Inflammatory macrophage treated with lipopolysaccharide for 4 hours (primary cell): ENCODE results near the gene MYO1D.

ENCODE experiments used
- DNase-seq: peaks from one replicate; pipeline ENCODE4 v3.0.0-alpha.2; 2020

MYO1D gene

GRCh38 chr17:32496395-32497073, 380.4 kb downstream of the MYO1D start:
- DNase-seq, result no peak

GRCh38 chr17:32495359-32496231, 381.3 kb downstream of the MYO1D start:
- peak; percentile 31 for DNase-seq

GRCh38 chr17:32494621-32495358, 382.1 kb downstream of the MYO1D start:
- DNase-seq, result no peak

- no peak for DNase-seq
Observed at GRCh38 chr17:32493976-32494513, 382.9 kb downstream of the MYO1D start.

- no peak for DNase-seq
Observed at GRCh38 chr17:32493571-32493970, 383.4 kb downstream of the MYO1D start.

- DNase-seq, result peak; percentile 55
Observed at GRCh38 chr17:32492648-32493289, 384.2 kb downstream of the MYO1D start.

- DNase-seq, result no peak
Observed at GRCh38 chr17:32492264-32492589, 384.7 kb downstream of the MYO1D start.

GRCh38 chr17:32491371-32492263, 385.3 kb downstream of the MYO1D start:
- DNase-seq, result no peak

GRCh38 chr17:32490101-32490482, 386.8 kb downstream of the MYO1D start:
- DNase-seq, result no peak

GRCh38 chr17:32489320-32490100, 387.4 kb downstream of the MYO1D start:
- no peak for DNase-seq

GRCh38 chr17:32488604-32489180, 388.2 kb downstream of the MYO1D start:
- DNase-seq, result no peak

GRCh38 chr17:32488177-32488542, 388.8 kb downstream of the MYO1D start:
- DNase-seq, result no peak

GRCh38 chr17:32487473-32488176, 389.3 kb downstream of the MYO1D start:
- DNase-seq, result no peak

GRCh38 chr17:32486701-32487472, 390.0 kb downstream of the MYO1D start, which contains the start of gene CDK5R1:
CDK5R1 (plus strand) TSS chr17:32486993; CDS start chr17:32487621, 628 bp downstream.
- peak; percentile 42 for DNase-seq

- peak; percentile 55 for DNase-seq
Observed at GRCh38 chr17:32486111-32486700, 390.7 kb downstream of the MYO1D start.

- DNase-seq, result no peak
Observed at GRCh38 chr17:32485261-32486110, 391.4 kb downstream of the MYO1D start.

- DNase-seq, result no peak
Observed at GRCh38 chr17:32484628-32485027, 392.3 kb downstream of the MYO1D start.

- no peak for DNase-seq
Observed at GRCh38 chr17:32484041-32484461, 392.9 kb downstream of the MYO1D start.
